WERI-Rb-1 (cell line): ENCODE data around the gene HTT.

ENCODE experiments used
- DNase-seq: peaks from one replicate; pipeline ENCODE4 v3.0.0-alpha.2; 2020
- H3K27ac ChIP-seq: fragments of 250-450 bp; sonication (Bioruptor Pico); 2 replicates; pipeline ENCODE4 v1.5.1; 2020; ENCODE audit warnings: mild to moderate bottlenecking, moderate library complexity
- H3K27me3 ChIP-seq: fragments of 250-450 bp; sonication (Bioruptor Pico); 2 replicates; pipeline ENCODE4 v1.5.1; 2021; ENCODE audit warnings: mild to moderate bottlenecking, low read depth, moderate library complexity; ENCODE audit not compliant: insufficient read depth, severe bottlenecking
- H3K36me3 ChIP-seq: fragments of 250-450 bp; sonication (Bioruptor Pico); 2 replicates; pipeline ENCODE4 v1.5.1; 2020; ENCODE audit warnings: mild to moderate bottlenecking, moderate library complexity
- H3K4me3 ChIP-seq: 2 replicates; pipeline ENCODE4 v1.5.1; 2011; ENCODE audit warnings: low read depth, mild to moderate bottlenecking, control low read depth, low read length
- H3K9me3 ChIP-seq: fragments of 250-450 bp; sonication (Bioruptor Pico); 2 replicates; pipeline ENCODE4 v1.5.1; 2021; ENCODE audit warnings: mild to moderate bottlenecking, moderate library complexity; ENCODE audit not compliant: severe bottlenecking
- TF ChIP-seq, protein P1 (sequence below): IDR thresholded peaks from 2 replicates; pipeline ENCODE4 v1.5.1; 2011; ENCODE audit warnings: low read depth, mild to moderate bottlenecking, control low read depth, inconsistent platforms, low read length

HTT gene

DNA sequence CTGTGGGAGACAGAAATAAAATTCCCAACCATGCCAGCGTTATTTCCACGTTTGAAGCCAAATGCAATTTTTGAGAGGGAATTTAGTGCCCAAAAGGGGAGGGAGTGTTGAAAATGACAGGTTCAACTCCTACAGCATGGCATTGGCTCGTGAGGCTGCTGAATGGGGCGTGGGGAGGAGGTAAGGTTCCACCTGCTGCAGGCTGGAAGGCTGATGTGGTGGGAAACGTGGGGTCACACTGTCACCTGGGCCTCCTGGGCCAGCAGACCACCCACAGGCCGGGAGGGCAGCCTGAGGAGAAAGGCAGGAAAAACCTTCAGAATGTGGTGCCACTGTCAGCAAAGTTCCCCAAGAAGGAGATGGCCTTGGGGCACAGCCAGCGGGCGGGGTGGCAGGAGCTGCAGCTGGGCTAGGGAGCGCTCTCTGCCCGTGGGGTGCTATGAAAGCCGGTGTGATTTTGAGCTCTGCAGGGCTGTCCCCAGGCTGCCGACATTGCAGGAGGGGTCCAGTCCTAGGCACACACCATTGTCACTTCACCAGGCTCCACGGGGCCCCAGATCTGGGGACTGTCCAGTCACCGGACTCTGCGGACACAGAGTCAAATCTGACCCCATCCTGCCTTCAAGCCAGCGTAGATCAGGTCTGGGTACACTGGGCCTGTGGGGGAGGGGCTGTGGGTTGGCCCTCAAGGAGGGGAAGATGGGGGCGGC, 194.1 kb downstream of the HTT start:
- TF ChIP-seq, protein P1, sequence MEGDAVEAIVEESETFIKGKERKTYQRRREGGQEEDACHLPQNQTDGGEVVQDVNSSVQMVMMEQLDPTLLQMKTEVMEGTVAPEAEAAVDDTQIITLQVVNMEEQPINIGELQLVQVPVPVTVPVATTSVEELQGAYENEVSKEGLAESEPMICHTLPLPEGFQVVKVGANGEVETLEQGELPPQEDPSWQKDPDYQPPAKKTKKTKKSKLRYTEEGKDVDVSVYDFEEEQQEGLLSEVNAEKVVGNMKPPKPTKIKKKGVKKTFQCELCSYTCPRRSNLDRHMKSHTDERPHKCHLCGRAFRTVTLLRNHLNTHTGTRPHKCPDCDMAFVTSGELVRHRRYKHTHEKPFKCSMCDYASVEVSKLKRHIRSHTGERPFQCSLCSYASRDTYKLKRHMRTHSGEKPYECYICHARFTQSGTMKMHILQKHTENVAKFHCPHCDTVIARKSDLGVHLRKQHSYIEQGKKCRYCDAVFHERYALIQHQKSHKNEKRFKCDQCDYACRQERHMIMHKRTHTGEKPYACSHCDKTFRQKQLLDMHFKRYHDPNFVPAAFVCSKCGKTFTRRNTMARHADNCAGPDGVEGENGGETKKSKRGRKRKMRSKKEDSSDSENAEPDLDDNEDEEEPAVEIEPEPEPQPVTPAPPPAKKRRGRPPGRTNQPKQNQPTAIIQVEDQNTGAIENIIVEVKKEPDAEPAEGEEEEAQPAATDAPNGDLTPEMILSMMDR: no peak

GRCh38 chr4:3269105-3269927, 194.8 kb downstream of the HTT start:
- Histone ChIP-seq H3K36me3 (no peaks in the 10 kb centered on the region), H3K4me3 (no peak overlapping the region), H3K27ac (no peak overlapping the region), H3K9me3 (no peaks in the 10 kb centered on the region), H3K27me3 (no peaks in the 10 kb centered on the region)
- TF ChIP-seq, protein P1: no peak
- DNase-seq: peak; percentile 8

More for the DNA sequence above, 194.1 kb downstream of the HTT start:
- Histone ChIP-seq H3K36me3 (no peaks in the 10 kb centered on the region), H3K27me3 (no peaks in the 10 kb centered on the region), H3K9me3 (no peaks in the 10 kb centered on the region), H3K4me3 (no peak overlapping the region), H3K27ac (no peak overlapping the region)
- no peak for DNase-seq

DNA sequence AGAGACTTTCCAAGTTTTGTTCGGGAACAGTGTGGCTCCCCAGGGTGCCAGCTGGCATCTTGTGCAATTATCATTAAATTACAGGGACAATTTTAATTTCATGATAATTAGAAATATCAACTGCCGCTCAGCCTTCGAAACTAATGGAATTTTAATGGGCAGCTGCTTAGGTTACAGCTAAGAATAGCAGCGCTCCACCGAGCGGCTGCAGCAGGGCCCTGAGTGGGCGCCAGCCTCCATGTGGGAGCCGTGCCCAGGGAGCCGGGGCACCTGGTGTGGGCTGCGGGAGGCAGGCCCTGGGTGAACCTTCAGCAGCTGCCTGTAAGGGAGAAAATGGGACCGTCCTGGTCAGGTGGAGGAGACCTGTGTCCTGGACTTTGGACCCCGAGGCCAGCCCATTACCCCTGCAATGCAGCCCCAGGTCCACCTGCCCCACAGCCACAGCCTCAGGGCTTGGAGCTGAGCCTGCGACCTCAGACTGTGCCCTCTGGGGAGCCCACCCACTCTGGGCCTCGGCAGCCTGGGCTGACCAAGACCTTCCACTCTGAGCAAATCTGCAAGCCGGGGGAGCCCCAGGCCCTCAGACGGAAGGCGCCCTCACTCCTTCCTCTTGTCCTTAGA, 195.6 kb downstream of the HTT start:
- no peak for DNase-seq
- Histone ChIP-seq H3K4me3 (no peak overlapping the region), H3K9me3 (no peaks in the 10 kb centered on the region), H3K36me3 (no peaks in the 10 kb centered on the region), H3K27me3 (no peaks in the 10 kb centered on the region), H3K27ac (no peak overlapping the region)
- TF ChIP-seq, protein P1: no peak

- Histone ChIP-seq H3K27ac (no peak overlapping the region), H3K27me3 (no peaks in the 10 kb centered on the region), H3K36me3 (no peaks in the 10 kb centered on the region), H3K4me3 (no peak overlapping the region), H3K9me3 (no peaks in the 10 kb centered on the region)
- DNase-seq: no peak
- TF ChIP-seq, protein P1: no peak
These were observed 196.7 kb downstream of the HTT start for GRCh38 chr4:3271131-3271530.

DNA sequence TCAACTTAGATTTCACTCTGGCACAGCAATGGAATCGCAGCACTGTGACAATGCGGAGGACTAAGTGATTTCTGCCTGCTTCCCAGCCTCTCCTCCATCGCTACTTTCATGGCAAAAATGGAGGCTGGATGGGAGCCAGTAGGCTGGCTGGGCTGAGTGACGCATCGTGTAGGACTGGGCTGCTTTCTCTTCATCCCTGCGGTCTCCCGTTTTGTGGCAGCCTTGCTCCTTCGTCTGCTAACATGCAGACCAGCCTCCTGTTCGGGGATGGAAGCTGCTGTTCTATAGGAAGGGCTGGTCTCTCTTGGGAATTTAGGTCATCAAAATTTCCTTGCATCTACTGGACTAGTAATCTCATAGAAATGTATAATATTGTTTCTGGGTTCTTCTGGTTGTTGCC, 202.5 kb downstream of the HTT start:
- H3K27ac ChIP-seq: no peak overlapping the region
- H3K27me3 ChIP-seq: no peaks in the 10 kb centered on the region
- no peak for DNase-seq
- TF ChIP-seq, protein P1: no peak
- no peaks in the 10 kb centered on the region for H3K36me3 ChIP-seq
- H3K4me3 ChIP-seq: no peak overlapping the region
- peaks cover 7% of the 10 kb centered on the region for H3K9me3 ChIP-seq
